H1 (cell line): ENCODE results near the gene B4GAT1. TPM values are rescaled to one million over a fixed set of nuclear protein-coding genes. Genes with fewer than 3 reads are reported as not detected.

Experiments used
- CREB1 ChIP-seq: IDR thresholded peaks from 2 replicates; pipeline ENCODE4 v1.6.1; 2012; ENCODE audit warnings: inconsistent platforms
- EGR1 ChIP-seq: IDR thresholded peaks from 2 replicates; pipeline ENCODE4 v1.6.1; 2011; ENCODE audit warnings: low read depth, low read length, borderline replicate concordance
- GTF2F1 ChIP-seq: IDR thresholded peaks from 2 replicates; pipeline ENCODE4 v1.6.1; 2012; ENCODE audit warnings: low read depth, low read length, improper control_type of control experiment, borderline replicate concordance
- HDAC2 ChIP-seq, 2 experiments: fragments of 300-600 bp in 1 of 2; sonication (generic) in 1 of 2; IDR thresholded peaks; 2 replicates each; pipeline ENCODE4 v1.6.1; 2011 to 2012; ENCODE audit warnings: low read depth in 2 of 2, low read length in 2 of 2, mild to moderate bottlenecking in 2 of 2, moderate library complexity in 2 of 2, borderline replicate concordance in 1 of 2, inconsistent platforms in 1 of 2
- JUN ChIP-seq: IDR thresholded peaks from 2 replicates; pipeline ENCODE4 v1.6.1; 2011; ENCODE audit warnings: low read depth, mild to moderate bottlenecking, improper control_type of control experiment, low read length
- RBBP5 ChIP-seq: IDR thresholded peaks from 2 replicates; pipeline ENCODE4 v1.7.1; 2012; ENCODE audit warnings: low read depth, mild to moderate bottlenecking, inconsistent platforms, low read length, moderate library complexity, borderline replicate concordance
- SIN3A ChIP-seq, 2 experiments: IDR thresholded peaks in 1 of 2; conservative IDR thresholded peaks in 1 of 2; 2 replicates each; pipeline ENCODE4 v1.6.1; 2011 to 2012; ENCODE audit warnings: low read length in 2 of 2, improper control_type of control experiment in 1 of 2, low read depth in 1 of 2, mild to moderate bottlenecking in 1 of 2
- TEAD4 ChIP-seq: IDR thresholded peaks from 2 replicates; pipeline ENCODE4 v1.6.1; 2012; ENCODE audit warnings: low read depth, low read length, inconsistent platforms, mixed read lengths
- polyA plus RNA-seq, 7 experiments: library from polyadenylated mRNA; depleted of rRNA in 3 of 7; stranded (reverse) in 5 of 7; unstranded in 2 of 7; fragments of >200 nt in 5 of 7; fragments of 200-250 nt in 2 of 7; gene quantifications; 1 replicate in 5 of 7; 2 replicates in 1 of 7; 4 replicates in 1 of 7; pipeline versions ENCODE4 v1.2.1 to v1.2.3, GENCODE V29; 2011 to 2013; ENCODE audit warnings: missing spikeins in 2 of 7, mixed read lengths in 2 of 7
- total RNA-seq: library from RNA; stranded (reverse); fragmentation: NEBNext Ultra II Directional; extraction: Animal tissue kit (Norgen Biotek cat#: 25700); gene quantifications from 2 replicates; pipeline ENCODE4 v1.2.1, GENCODE V29; 2021
- TF ChIP-seq, protein P1 (sequence below): fragments of 300-600 bp; sonication (generic); IDR thresholded peaks from 2 replicates; pipeline ENCODE4 v1.7.1; 2012; ENCODE audit warnings: low read length, moderate library complexity, mild to moderate bottlenecking, inconsistent platforms; ENCODE audit not compliant: insufficient replicate concordance

Gene B4GAT1
- total and polyA plus RNA-seq, 2 of the 8 experiments (the other 6 are each of a cell fraction or from before 2014, with no cell fraction given) = 22.2 to 27.8 TPM

DNA sequence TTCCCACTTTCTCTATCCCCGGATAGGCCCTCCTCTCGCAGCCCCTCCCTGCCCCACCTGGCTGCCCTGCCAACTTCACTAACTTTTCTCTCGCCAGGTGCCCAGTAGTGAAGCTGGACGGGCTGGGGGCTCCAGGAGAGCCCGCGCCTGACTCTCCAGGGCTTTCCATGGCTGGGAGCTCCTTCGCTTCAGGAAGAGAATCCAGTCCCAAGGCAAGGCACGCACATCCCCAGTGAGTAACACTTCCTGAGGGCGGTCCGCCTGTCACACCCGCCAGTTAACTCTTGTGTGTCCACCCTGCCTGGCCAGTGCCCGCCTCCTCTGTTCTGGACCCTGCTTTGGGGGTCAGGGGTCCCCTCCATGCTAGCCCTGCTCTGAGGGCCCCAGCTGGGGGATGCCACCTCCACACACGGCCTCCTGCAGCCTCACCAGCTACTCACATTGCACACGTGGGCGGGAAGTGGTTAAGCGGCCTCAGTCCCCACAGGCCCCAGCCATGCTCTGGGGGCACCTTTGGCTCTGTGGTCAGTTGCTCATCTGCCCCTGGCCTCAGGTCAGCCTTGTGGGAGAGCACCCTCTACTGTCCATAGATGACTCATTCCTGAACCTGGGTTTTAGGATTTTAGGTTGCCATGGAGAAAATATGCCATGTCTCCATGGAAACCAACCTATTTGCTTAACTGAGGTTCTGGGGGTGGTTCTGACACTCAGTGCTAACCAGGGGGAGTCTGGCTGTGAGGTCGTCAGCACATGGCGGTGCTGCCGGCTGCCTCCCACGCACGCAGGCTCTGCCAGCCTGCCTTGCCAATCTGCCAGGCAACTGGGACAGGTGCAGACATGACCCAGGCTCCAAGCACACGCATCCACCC is 11.0 kb downstream of the B4GAT1 start, which contains the start of gene RIN1 (continued):
- TF ChIP-seq, protein P1, sequence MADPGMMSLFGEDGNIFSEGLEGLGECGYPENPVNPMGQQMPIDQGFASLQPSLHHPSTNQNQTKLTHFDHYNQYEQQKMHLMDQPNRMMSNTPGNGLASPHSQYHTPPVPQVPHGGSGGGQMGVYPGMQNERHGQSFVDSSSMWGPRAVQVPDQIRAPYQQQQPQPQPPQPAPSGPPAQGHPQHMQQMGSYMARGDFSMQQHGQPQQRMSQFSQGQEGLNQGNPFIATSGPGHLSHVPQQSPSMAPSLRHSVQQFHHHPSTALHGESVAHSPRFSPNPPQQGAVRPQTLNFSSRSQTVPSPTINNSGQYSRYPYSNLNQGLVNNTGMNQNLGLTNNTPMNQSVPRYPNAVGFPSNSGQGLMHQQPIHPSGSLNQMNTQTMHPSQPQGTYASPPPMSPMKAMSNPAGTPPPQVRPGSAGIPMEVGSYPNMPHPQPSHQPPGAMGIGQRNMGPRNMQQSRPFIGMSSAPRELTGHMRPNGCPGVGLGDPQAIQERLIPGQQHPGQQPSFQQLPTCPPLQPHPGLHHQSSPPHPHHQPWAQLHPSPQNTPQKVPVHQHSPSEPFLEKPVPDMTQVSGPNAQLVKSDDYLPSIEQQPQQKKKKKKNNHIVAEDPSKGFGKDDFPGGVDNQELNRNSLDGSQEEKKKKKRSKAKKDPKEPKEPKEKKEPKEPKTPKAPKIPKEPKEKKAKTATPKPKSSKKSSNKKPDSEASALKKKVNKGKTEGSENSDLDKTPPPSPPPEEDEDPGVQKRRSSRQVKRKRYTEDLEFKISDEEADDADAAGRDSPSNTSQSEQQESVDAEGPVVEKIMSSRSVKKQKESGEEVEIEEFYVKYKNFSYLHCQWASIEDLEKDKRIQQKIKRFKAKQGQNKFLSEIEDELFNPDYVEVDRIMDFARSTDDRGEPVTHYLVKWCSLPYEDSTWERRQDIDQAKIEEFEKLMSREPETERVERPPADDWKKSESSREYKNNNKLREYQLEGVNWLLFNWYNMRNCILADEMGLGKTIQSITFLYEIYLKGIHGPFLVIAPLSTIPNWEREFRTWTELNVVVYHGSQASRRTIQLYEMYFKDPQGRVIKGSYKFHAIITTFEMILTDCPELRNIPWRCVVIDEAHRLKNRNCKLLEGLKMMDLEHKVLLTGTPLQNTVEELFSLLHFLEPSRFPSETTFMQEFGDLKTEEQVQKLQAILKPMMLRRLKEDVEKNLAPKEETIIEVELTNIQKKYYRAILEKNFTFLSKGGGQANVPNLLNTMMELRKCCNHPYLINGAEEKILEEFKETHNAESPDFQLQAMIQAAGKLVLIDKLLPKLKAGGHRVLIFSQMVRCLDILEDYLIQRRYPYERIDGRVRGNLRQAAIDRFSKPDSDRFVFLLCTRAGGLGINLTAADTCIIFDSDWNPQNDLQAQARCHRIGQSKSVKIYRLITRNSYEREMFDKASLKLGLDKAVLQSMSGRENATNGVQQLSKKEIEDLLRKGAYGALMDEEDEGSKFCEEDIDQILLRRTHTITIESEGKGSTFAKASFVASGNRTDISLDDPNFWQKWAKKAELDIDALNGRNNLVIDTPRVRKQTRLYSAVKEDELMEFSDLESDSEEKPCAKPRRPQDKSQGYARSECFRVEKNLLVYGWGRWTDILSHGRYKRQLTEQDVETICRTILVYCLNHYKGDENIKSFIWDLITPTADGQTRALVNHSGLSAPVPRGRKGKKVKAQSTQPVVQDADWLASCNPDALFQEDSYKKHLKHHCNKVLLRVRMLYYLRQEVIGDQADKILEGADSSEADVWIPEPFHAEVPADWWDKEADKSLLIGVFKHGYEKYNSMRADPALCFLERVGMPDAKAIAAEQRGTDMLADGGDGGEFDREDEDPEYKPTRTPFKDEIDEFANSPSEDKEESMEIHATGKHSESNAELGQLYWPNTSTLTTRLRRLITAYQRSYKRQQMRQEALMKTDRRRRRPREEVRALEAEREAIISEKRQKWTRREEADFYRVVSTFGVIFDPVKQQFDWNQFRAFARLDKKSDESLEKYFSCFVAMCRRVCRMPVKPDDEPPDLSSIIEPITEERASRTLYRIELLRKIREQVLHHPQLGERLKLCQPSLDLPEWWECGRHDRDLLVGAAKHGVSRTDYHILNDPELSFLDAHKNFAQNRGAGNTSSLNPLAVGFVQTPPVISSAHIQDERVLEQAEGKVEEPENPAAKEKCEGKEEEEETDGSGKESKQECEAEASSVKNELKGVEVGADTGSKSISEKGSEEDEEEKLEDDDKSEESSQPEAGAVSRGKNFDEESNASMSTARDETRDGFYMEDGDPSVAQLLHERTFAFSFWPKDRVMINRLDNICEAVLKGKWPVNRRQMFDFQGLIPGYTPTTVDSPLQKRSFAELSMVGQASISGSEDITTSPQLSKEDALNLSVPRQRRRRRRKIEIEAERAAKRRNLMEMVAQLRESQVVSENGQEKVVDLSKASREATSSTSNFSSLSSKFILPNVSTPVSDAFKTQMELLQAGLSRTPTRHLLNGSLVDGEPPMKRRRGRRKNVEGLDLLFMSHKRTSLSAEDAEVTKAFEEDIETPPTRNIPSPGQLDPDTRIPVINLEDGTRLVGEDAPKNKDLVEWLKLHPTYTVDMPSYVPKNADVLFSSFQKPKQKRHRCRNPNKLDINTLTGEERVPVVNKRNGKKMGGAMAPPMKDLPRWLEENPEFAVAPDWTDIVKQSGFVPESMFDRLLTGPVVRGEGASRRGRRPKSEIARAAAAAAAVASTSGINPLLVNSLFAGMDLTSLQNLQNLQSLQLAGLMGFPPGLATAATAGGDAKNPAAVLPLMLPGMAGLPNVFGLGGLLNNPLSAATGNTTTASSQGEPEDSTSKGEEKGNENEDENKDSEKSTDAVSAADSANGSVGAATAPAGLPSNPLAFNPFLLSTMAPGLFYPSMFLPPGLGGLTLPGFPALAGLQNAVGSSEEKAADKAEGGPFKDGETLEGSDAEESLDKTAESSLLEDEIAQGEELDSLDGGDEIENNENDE = no peak
- TF ChIP-seq SIN3A (conservative IDR thresholded peaks at IDR 0.05 in 1 of 2, IDR thresholded peaks at IDR 0.05 in 1 of 2; ENCODE audit: low read depth in 1 of 2, low read length in 2 of 2) (peak; percentile 71 to 91; a peak in 3 of 4 replicates), RBBP5 (peak; percentile 30; the same call in 1 of the 2 replicates), GTF2F1 (no peak), TEAD4 (no peak), EGR1 (peak; percentile 42; the same call in 1 of the 2 replicates), HDAC2 (IDR thresholded peaks at IDR 0.05; ENCODE audit: borderline replicate concordance in 1 of 2, low read depth in 2 of 2, low read length in 2 of 2) (no peak), CREB1 (peak; percentile 57), JUN (0 out of 2 replicates have a peak, but pooled peaks have one; percentile 40)
